HepG2 (cell line): ENCODE measurements around the gene IL1B. TPM values are rescaled to one million over a fixed set of nuclear protein-coding genes. Genes with fewer than 3 reads are reported as not detected.

Experiments
- ATAC-seq: fragments of 200-7000 bp; cut with Tn5 transposase; 3 replicates; pipeline ENCODE4 v1.9.1; 2020; ENCODE audit warnings: mild to moderate bottlenecking, moderate library complexity
- BruUV-seq: library from RNA; stranded (reverse); fragments of 400-500 nt; replicated peaks from 2 replicates; lab custom pipeline; 2021; lab: Mats Ljungman, UMichigan
- CTCF ChIA-PET: fragments of 300-600 bp; formaldehyde crosslinking; extraction: SDS; loops from one replicate; lab custom pipeline; 2021; ENCODE audit warnings: low total read pairs, inconsistent platforms, low intra/inter-chr PET ratio; lab: Yijun Ruan, JAX
- POLR2A ChIA-PET: fragments of 350-600 bp; sonication (Branson Sonifier 250); formaldehyde crosslinking; loops from one replicate; lab custom pipeline; 2020; ENCODE audit warnings: antibody characterized with exemption, inconsistent platforms; lab: Yijun Ruan, JAX
- DNase-seq: peaks from one replicate; pipeline ENCODE4 v3.0.0-alpha.2; 2015; ENCODE audit warnings: low spot score
- FAIRE-seq: peaks from 3 replicates; lab custom pipeline; 2011; peaks lifted over from hg19 to GRCh38; lab: Jason Lieb, UNC
- H2AFZ ChIP-seq: one replicate; pipeline ENCODE4 v1.6.1; 2011; ENCODE audit warnings: low read length, inconsistent platforms
- H3K27ac ChIP-seq: fragments of 300-600 bp; 3 replicates; pipeline ENCODE4 v1.8.0; 2011; ENCODE audit warnings: mixed run types, mild to moderate bottlenecking, mixed read lengths, low read length, inconsistent platforms; ENCODE audit not compliant: insufficient read depth; ENCODE audit errors: extremely low read length
- H3K27me3 ChIP-seq, 2 experiments: fragments of 200-600 bp in 1 of 2; 2 replicates in 1 of 2; 3 replicates in 1 of 2; pipeline versions ENCODE4 v1.6.0 to v1.8.0; 2011; ENCODE audit warnings: low read length in 2 of 2, mild to moderate bottlenecking in 2 of 2, moderate library complexity in 2 of 2, inconsistent platforms in 1 of 2; ENCODE audit not compliant: insufficient read depth in 2 of 2, control insufficient read depth in 1 of 2
- H3K36me3 ChIP-seq, 2 experiments: fragments of 200-600 bp in 1 of 2; replicated peaks in 1 of 2; 2 replicates in 1 of 2; 3 replicates in 1 of 2; pipeline versions ENCODE4 v1.5.1 to v1.8.0; 2011; ENCODE audit warnings: low read length in 2 of 2, inconsistent platforms in 1 of 2; ENCODE audit not compliant: insufficient read depth in 2 of 2, control insufficient read depth in 1 of 2
- H3K4me1 ChIP-seq: 2 replicates; pipeline ENCODE4 v1.5.1; 2012; ENCODE audit warnings: low read length, inconsistent platforms; ENCODE audit not compliant: insufficient read depth
- H3K4me2 ChIP-seq: 2 replicates; pipeline ENCODE4 v1.6.0; 2011; ENCODE audit warnings: low read depth, low read length, inconsistent platforms
- H3K4me3 ChIP-seq, 3 experiments: fragments of 200-600 bp in 1 of 3; sonication (generic), shearing (Covaris generic) in 1 of 3; replicated peaks in 1 of 3; 2 replicates each; pipeline ENCODE4 v1.5.1; 2011 to 2016; ENCODE audit warnings: low read length in 3 of 3, inconsistent platforms in 2 of 3, low read depth in 2 of 3, mild to moderate bottlenecking in 2 of 3, control low read depth in 1 of 3, mixed read lengths in 1 of 3; ENCODE audit not compliant: insufficient read depth in 1 of 3
- H3K79me2 ChIP-seq: one replicate; pipeline ENCODE4 v1.6.1; 2011; ENCODE audit warnings: low read length, inconsistent platforms; ENCODE audit not compliant: insufficient read depth
- H3K9ac ChIP-seq: 2 replicates; pipeline ENCODE4 v1.6.0; 2011; ENCODE audit warnings: mild to moderate bottlenecking, low read depth, low read length, inconsistent platforms; ENCODE audit not compliant: insufficient read depth
- H3K9me3 ChIP-seq: 2 replicates; pipeline ENCODE4 v1.5.1; 2012; ENCODE audit warnings: mild to moderate bottlenecking, low read length
- H4K20me1 ChIP-seq: 2 replicates; pipeline ENCODE4 v1.6.0; 2011; ENCODE audit warnings: inconsistent platforms, mild to moderate bottlenecking, low read length, moderate library complexity; ENCODE audit not compliant: insufficient read depth
- AKAP8 ChIP-seq: sonication (generic); formaldehyde crosslinking; IDR thresholded peaks from 2 replicates; pipeline ENCODE4 v1.5.1; 2020; ENCODE audit warnings: mild to moderate bottlenecking, missing genetic modification reagents
- JDP2 ChIP-seq: sonication (generic); formaldehyde crosslinking; IDR thresholded peaks from 2 replicates; pipeline ENCODE4 v1.8.1; 2022; ENCODE audit warnings: missing genetic modification reagents, borderline replicate concordance
- MAFG ChIP-seq: sonication (generic); formaldehyde crosslinking; IDR thresholded peaks from 2 replicates; pipeline ENCODE4 v1.5.1; 2020; ENCODE audit warnings: mild to moderate bottlenecking, missing genetic modification reagents
- MED13 ChIP-seq: sonication (generic); formaldehyde crosslinking; IDR thresholded peaks from 2 replicates; pipeline ENCODE4 v1.5.0; 2020; ENCODE audit warnings: missing genetic modification reagents
- NPAS2 ChIP-seq: sonication (generic); formaldehyde crosslinking; IDR thresholded peaks from 2 replicates; pipeline ENCODE4 v1.8.0; 2022; ENCODE audit warnings: mild to moderate bottlenecking, missing genetic modification reagents, borderline replicate concordance
- ZNF136 ChIP-seq: sonication (generic); formaldehyde crosslinking; IDR thresholded peaks from 2 replicates; pipeline ENCODE4 v1.8.1; 2022; ENCODE audit warnings: low read depth, mild to moderate bottlenecking, moderate library complexity, missing genetic modification reagents
- ZNF296 ChIP-seq: sonication (generic); formaldehyde crosslinking; conservative IDR thresholded peaks from 2 replicates; pipeline ENCODE4 v1.5.0; 2020; ENCODE audit warnings: mild to moderate bottlenecking, missing genetic modification reagents
- ZNF687 ChIP-seq: sonication (generic); formaldehyde crosslinking; IDR thresholded peaks from 2 replicates; pipeline ENCODE4 v1.5.1; 2020; ENCODE audit warnings: mild to moderate bottlenecking, missing genetic modification reagents, moderate library complexity
- WGBS: methylation state at CpG from one replicate; pipeline ENCODE4 v1.1.6; 2017; ENCODE audit warnings: low lambda C conversion rate; 5-methylcytosine and 5-hydroxymethylcytosine counted together
- in situ Hi-C: cut with HindIII; loops from 2 replicates; pipeline ENCODE4 v1.10.0; 2017; ENCODE audit warnings: low pct_unique_long_range_greater_than_20kb; ENCODE audit not compliant: extremely low pct_ligation_motif_present
- intact Hi-C: fragments of 100-400 bp; cut with micrococcal nuclease; formaldehyde crosslinking; loops from one replicate; pipeline ENCODE4 v1.10.0; 2022; ENCODE audit not compliant: unreplicated experiment
- polyA plus RNA-seq, 8 experiments: library from polyadenylated mRNA; depleted of rRNA in 3 of 8; stranded (reverse) in 7 of 8; unstranded in 1 of 8; fragments of >200 nt; fragmentation: Illumina TruSeq in 4 of 8; extraction: Trizol in 4 of 8; gene quantifications; 2 replicates each; pipeline versions ENCODE4 v1.2.1 to v1.2.3, GENCODE V29; 2011 to 2016; ENCODE audit warnings: low read depth in 4 of 8, missing spikeins in 1 of 8, mixed read lengths in 1 of 8; ENCODE audit not compliant: insufficient read depth in 1 of 8
- total RNA-seq, 5 experiments: library from RNA; depleted of rRNA; stranded (reverse); fragments of >200 nt; fragmentation: Illumina TruSeq; extraction: Trizol; gene quantifications; 2 replicates each; pipeline ENCODE4 v1.2.3, GENCODE V29; 2016; ENCODE audit warnings: low read depth in 1 of 5
- TF ChIP-seq, protein P1 (sequence below): sonication (generic); formaldehyde crosslinking; conservative IDR thresholded peaks from 2 replicates; pipeline ENCODE4 v1.8.0; 2022; ENCODE audit warnings: mild to moderate bottlenecking, moderate library complexity, missing genetic modification reagents
- TF ChIP-seq, protein P2 (sequence below): sonication (generic); formaldehyde crosslinking; IDR thresholded peaks from 2 replicates; pipeline ENCODE4 v1.4.0; 2020; ENCODE audit warnings: missing genetic modification reagents, borderline replicate concordance

IL1B gene
- total and polyA plus RNA-seq, 2 of the 13 experiments (the other 11 are each of a cell fraction or from before 2014, with no cell fraction given): 0.18 TPM; not detected in 1

GRCh38 chr2:112791693-112792230 lies 44.8 kb downstream of the IL1B start (continued):
- TF ChIP-seq, protein P1, sequence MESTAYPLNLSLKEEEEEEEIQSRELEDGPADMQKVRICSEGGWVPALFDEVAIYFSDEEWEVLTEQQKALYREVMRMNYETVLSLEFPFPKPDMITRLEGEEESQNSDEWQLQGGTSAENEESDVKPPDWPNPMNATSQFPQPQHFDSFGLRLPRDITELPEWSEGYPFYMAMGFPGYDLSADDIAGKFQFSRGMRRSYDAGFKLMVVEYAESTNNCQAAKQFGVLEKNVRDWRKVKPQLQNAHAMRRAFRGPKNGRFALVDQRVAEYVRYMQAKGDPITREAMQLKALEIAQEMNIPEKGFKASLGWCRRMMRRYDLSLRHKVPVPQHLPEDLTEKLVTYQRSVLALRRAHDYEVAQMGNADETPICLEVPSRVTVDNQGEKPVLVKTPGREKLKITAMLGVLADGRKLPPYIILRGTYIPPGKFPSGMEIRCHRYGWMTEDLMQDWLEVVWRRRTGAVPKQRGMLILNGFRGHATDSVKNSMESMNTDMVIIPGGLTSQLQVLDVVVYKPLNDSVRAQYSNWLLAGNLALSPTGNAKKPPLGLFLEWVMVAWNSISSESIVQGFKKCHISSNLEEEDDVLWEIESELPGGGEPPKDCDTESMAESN: no peak
- TF ChIP-seq MAFG (CRISPR knock-in tag) (no peak), ZNF136 (no peak), ZNF296 (CRISPR knock-in tag) (no peak), AKAP8 (no peak)
- TF ChIP-seq, protein P2, sequence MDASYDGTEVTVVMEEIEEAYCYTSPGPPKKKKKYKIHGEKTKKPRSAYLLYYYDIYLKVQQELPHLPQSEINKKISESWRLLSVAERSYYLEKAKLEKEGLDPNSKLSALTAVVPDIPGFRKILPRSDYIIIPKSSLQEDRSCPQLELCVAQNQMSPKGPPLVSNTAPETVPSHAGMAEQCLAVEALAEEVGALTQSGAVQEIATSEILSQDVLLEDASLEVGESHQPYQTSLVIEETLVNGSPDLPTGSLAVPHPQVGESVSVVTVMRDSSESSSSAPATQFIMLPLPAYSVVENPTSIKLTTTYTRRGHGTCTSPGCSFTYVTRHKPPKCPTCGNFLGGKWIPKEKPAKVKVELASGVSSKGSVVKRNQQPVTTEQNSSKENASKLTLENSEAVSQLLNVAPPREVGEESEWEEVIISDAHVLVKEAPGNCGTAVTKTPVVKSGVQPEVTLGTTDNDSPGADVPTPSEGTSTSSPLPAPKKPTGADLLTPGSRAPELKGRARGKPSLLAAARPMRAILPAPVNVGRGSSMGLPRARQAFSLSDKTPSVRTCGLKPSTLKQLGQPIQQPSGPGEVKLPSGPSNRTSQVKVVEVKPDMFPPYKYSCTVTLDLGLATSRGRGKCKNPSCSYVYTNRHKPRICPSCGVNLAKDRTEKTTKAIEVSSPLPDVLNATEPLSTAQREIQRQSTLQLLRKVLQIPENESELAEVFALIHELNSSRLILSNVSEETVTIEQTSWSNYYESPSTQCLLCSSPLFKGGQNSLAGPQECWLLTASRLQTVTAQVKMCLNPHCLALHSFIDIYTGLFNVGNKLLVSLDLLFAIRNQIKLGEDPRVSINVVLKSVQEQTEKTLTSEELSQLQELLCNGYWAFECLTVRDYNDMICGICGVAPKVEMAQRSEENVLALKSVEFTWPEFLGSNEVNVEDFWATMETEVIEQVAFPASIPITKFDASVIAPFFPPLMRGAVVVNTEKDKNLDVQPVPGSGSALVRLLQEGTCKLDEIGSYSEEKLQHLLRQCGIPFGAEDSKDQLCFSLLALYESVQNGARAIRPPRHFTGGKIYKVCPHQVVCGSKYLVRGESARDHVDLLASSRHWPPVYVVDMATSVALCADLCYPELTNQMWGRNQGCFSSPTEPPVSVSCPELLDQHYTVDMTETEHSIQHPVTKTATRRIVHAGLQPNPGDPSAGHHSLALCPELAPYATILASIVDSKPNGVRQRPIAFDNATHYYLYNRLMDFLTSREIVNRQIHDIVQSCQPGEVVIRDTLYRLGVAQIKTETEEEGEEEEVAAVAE: no peak

DNA sequence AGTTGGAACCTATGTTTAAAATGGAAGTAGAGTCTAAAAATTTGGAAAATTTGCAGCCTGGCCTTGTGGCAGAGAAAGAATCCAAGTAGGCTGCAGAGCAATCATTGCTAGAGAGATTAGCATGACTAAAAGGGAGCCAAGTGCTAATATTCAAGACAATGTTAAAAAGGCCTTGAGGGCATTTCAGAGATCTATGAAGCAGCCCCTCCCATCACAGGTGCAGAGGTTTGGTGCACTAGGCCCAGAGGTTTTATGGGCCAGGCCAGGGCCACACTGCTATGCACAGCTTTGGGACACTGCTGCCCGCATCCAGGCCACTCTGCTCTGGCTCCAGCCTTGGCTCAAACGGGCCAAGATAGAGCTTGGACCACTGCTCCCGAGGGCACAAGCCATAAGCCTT lies 45.6 kb downstream of the IL1B start:
- DNase-seq: no peak
- Histone ChIP-seq H3K9me3 (no peaks in the 10 kb centered on the region), H3K36me3 (no peaks in the 10 kb centered on the region), H4K20me1 (no peaks in the 10 kb centered on the region), H3K9ac (no peak overlapping the region), H3K27me3 (no peaks in the 10 kb centered on the region), H3K4me3 (no peak overlapping the region), H3K4me1 (peaks cover 38% of the 10 kb centered on the region), H3K27ac (no peak overlapping the region), H3K79me2 (no peaks in the 10 kb centered on the region), H2AFZ (no peak overlapping the region), H3K4me2 (no peak overlapping the region)
- BruUV-seq: no TSS peak
- CTCF ChIA-PET: no interaction called here
- in situ Hi-C loops: no loop called here
- WGBS: 100% methylated on average over 1 of the region's 3 CpGs
- intact Hi-C loops: no loop called here
- no peak for FAIRE-seq
- POLR2A ChIA-PET: interaction anchor here (1.4 kb wide), 1 partner anchor 13 kb away, joined by 4 read pairs; no protein-coding TSS in a partner anchor
- ATAC-seq: peak; percentile 41; the same call in 2 of the 3 replicates
- peak; percentile 27; the same call in 1 of the 2 replicates for TF ChIP-seq ZNF687 (CRISPR knock-in tag)
- TF ChIP-seq NPAS2: no peak
- TF ChIP-seq JDP2: no peak
- TF ChIP-seq MED13: no peak
